ENCODE data around the gene SPEM2. TPM values are rescaled to one million over a fixed set of nuclear protein-coding genes. Genes with fewer than 3 reads are reported as not detected.

SPEM2 gene
- total RNA-seq, 1 experiment from 2014 or later = not detected

DNA sequence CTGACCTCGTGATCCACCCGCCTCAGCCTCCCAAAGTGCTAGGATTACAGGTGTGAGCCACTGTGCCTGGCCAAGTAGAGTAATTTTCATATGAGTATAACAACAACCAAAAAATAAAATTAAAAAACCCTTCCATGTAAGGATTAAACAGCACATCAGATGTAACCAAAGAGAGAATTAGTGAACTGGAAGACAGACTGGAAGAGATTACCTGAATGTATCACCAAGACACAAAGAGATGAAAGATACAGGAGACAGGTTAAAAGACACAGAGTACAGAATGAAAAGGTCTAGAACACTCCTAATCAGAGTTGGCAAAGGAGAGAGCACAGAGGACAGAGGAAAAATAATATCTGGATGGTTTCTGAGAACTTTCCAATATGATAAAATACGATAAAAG lies 46.3 kb upstream of the SPEM2 start:
- intact Hi-C loops (cut with micrococcal nuclease) = no loop called here
- ATAC-seq = no peak
- POLR2A ChIA-PET = no interaction called here

More for the DNA sequence above, 46.3 kb upstream of the SPEM2 start:
- CTCF ChIA-PET = interaction anchor here (1.6 kb wide), 1 partner anchor 23 kb away, joined by 5 read pairs; no protein-coding TSS in a partner anchor
- DNase-seq (ENCODE audit: low read depth, low spot score) = no peak
- no peaks in the 10 kb centered on the region for H4K20me1 ChIP-seq (ENCODE audit: insufficient read depth)
- H3K9me2 ChIP-seq (ENCODE audit: insufficient read depth) = no peaks in the 10 kb centered on the region
- H3K9me3 ChIP-seq (ENCODE audit: control insufficient read depth in 1 of 2, insufficient read depth in 1 of 2, low read depth in 1 of 2, low read length in 2 of 2) = 0 out of 4 replicates have a peak, but pooled peaks cover 0 to 7% of the 10 kb centered on the region in 2 experiments
- no peak overlapping the region for H3K9ac ChIP-seq (ENCODE audit: low read length)
- H3K36me3 ChIP-seq (ENCODE audit: control insufficient read depth in 1 of 2, insufficient read depth in 2 of 2, low read length in 2 of 2) = peaks cover 0 to 9% of the 10 kb centered on the region in 2 experiments; a peak in 1 of 4 replicates
- H3K79me2 ChIP-seq (ENCODE audit: insufficient read depth, low read length) = peaks cover 8% of the 10 kb centered on the region; the same call in 1 of the 2 replicates
- no peak overlapping the region for H2AFZ ChIP-seq (ENCODE audit: low read depth, low read length, poor library complexity, severe bottlenecking)
- no peak overlapping the region for H3K4me2 ChIP-seq (ENCODE audit: low read length)
- H3K27ac ChIP-seq (ENCODE audit: low read depth, low read length) = no peak overlapping the region
- no peaks in the 10 kb centered on the region for H3K27me3 ChIP-seq (ENCODE audit: insufficient read depth, low read length)
- RAD21 ChIA-PET (ENCODE audit: low non-redundant PET in 1 of 2, low total read pairs in 2 of 2, uncharacterized antibody in 2 of 2, unreplicated experiment in 2 of 2) = no interaction called here
- no TSS peak for BruUV-seq (replicated peaks)
- TF ChIP-seq SP1 (IDR thresholded peaks at IDR 0.05; ENCODE audit: low read depth) = no peak
- TF ChIP-seq SRF (IDR thresholded peaks at IDR 0.05; ENCODE audit: low read depth) = no peak
- no peak for TF ChIP-seq TCF7L2 (IDR thresholded peaks at IDR 0.05; ENCODE audit: borderline replicate concordance, extremely low read depth, insufficient read depth, insufficient read length)
- no peak for TF ChIP-seq POLR2AphosphoS5 (IDR thresholded peaks at IDR 0.05; ENCODE audit: low read depth, low read length)
- TF ChIP-seq SIN3A (IDR thresholded peaks at IDR 0.05; ENCODE audit: low read depth) = no peak
- TF ChIP-seq, protein P1, sequence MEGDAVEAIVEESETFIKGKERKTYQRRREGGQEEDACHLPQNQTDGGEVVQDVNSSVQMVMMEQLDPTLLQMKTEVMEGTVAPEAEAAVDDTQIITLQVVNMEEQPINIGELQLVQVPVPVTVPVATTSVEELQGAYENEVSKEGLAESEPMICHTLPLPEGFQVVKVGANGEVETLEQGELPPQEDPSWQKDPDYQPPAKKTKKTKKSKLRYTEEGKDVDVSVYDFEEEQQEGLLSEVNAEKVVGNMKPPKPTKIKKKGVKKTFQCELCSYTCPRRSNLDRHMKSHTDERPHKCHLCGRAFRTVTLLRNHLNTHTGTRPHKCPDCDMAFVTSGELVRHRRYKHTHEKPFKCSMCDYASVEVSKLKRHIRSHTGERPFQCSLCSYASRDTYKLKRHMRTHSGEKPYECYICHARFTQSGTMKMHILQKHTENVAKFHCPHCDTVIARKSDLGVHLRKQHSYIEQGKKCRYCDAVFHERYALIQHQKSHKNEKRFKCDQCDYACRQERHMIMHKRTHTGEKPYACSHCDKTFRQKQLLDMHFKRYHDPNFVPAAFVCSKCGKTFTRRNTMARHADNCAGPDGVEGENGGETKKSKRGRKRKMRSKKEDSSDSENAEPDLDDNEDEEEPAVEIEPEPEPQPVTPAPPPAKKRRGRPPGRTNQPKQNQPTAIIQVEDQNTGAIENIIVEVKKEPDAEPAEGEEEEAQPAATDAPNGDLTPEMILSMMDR (IDR thresholded peaks at IDR 0.05 in 2 of 3, conservative IDR thresholded peaks at IDR 0.05 in 1 of 3; ENCODE audit: borderline replicate concordance in 1 of 3, insufficient read depth in 1 of 3, low read depth in 2 of 3, low read length in 2 of 3) = no peak
- no peak for TF ChIP-seq ZFX (IDR thresholded peaks at IDR 0.05)
- TF ChIP-seq, protein P2, sequence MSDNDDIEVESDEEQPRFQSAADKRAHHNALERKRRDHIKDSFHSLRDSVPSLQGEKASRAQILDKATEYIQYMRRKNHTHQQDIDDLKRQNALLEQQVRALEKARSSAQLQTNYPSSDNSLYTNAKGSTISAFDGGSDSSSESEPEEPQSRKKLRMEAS (IDR thresholded peaks at IDR 0.05) = no peak
- TF ChIP-seq POLR2A (IDR thresholded peaks at IDR 0.05; ENCODE audit: borderline replicate concordance, extremely low read depth, insufficient read depth, insufficient read length) = no peak
- TF ChIP-seq, protein P3, sequence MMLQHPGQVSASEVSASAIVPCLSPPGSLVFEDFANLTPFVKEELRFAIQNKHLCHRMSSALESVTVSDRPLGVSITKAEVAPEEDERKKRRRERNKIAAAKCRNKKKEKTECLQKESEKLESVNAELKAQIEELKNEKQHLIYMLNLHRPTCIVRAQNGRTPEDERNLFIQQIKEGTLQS (IDR thresholded peaks at IDR 0.05) = no peak
- no peak overlapping the region for H3K4me3 ChIP-seq (replicated peaks in 1 of 2; ENCODE audit: low read depth in 1 of 2, low read length in 2 of 2)
- peaks cover 8 to 26% of the 10 kb centered on the region in 2 experiments; a peak in 3 of 4 replicates for H3K4me1 ChIP-seq (ENCODE audit: control insufficient read depth in 1 of 2, insufficient read depth in 2 of 2, low read length in 2 of 2)

Data from HCT116 (cell line).